ENCODE measurements around the gene PAMR1.
A peak's percentile ranks its signal among the peaks of the same experiment; 100 is the strongest.
"Not testable (repeated sequence)": the region's sequence is repeated elsewhere in the genome, so short reads cannot be mapped to it uniquely, and the experiment has no call there.

The PAMR1 gene

GRCh38 chr11:35536470-35536869, 11.1 kb upstream of the PAMR1 start:
- TF ChIP-seq CTCF (conservative IDR thresholded peaks at IDR 0.05; ENCODE audit: control insufficient read depth, insufficient read depth, low read depth, low read length), result no peak
- DNase-seq (ENCODE audit: low read depth), result no peak
- no peak overlapping the region for H3K4me3 ChIP-seq (ENCODE audit: control insufficient read depth, low read depth, low read length)

GRCh38 chr11:35531246-35531645, 5.8 kb upstream of the PAMR1 start:
- no peak overlapping the region for H3K4me3 ChIP-seq (ENCODE audit: control insufficient read depth, low read depth, low read length)
- TF ChIP-seq CTCF (conservative IDR thresholded peaks at IDR 0.05; ENCODE audit: control insufficient read depth, insufficient read depth, low read depth, low read length), result no peak
- DNase-seq (ENCODE audit: low read depth), result no peak

GRCh38 chr11:35529971-35530495, 4.6 kb upstream of the PAMR1 start:
- no peak overlapping the region for H3K4me3 ChIP-seq (ENCODE audit: control insufficient read depth, low read depth, low read length)
- TF ChIP-seq CTCF (conservative IDR thresholded peaks at IDR 0.05; ENCODE audit: control insufficient read depth, insufficient read depth, low read depth, low read length), result no peak
- DNase-seq (ENCODE audit: low read depth), result peak; percentile 98

- H3K4me3 ChIP-seq (ENCODE audit: control insufficient read depth, low read depth, low read length), result peak overlapping the region; percentile 82
- DNase-seq (ENCODE audit: low read depth), result peak; percentile 79
- no peak for TF ChIP-seq CTCF (conservative IDR thresholded peaks at IDR 0.05; ENCODE audit: control insufficient read depth, insufficient read depth, low read depth, low read length)
These were observed 965 bp upstream of the PAMR1 start for GRCh38 chr11:35526370-35526792.

- H3K4me3 ChIP-seq (ENCODE audit: control insufficient read depth, low read depth, low read length), result peak overlapping the region; percentile 82
- DNase-seq (ENCODE audit: low read depth), result peak; percentile 64
- no peak for TF ChIP-seq CTCF (conservative IDR thresholded peaks at IDR 0.05; ENCODE audit: control insufficient read depth, insufficient read depth, low read depth, low read length)
These were observed 636 bp downstream of the PAMR1 start for GRCh38 chr11:35524780-35525179.

GRCh38 chr11:35523861-35524260, 1.6 kb downstream of the PAMR1 start:
- TF ChIP-seq CTCF (conservative IDR thresholded peaks at IDR 0.05; ENCODE audit: control insufficient read depth, insufficient read depth, low read depth, low read length), result no peak
- no peak for DNase-seq (ENCODE audit: low read depth)
- peak overlapping the region; percentile 82 for H3K4me3 ChIP-seq (ENCODE audit: control insufficient read depth, low read depth, low read length)

GRCh38 chr11:35523331-35523768, 2.1 kb downstream of the PAMR1 start:
- DNase-seq (ENCODE audit: low read depth), result peak; percentile 80
- peak overlapping the region; percentile 82 for H3K4me3 ChIP-seq (ENCODE audit: control insufficient read depth, low read depth, low read length)
- TF ChIP-seq CTCF (conservative IDR thresholded peaks at IDR 0.05; ENCODE audit: control insufficient read depth, insufficient read depth, low read depth, low read length), result no peak

GRCh38 chr11:35522091-35522490, 3.3 kb downstream of the PAMR1 start:
- DNase-seq (ENCODE audit: low read depth); H3K4me3 ChIP-seq (ENCODE audit: control insufficient read depth, low read depth, low read length): not testable (repeated sequence)
